Measurements from ENCODE around the gene INPP4B. TPM values are rescaled to one million over a fixed set of nuclear protein-coding genes. Genes with fewer than 3 reads are reported as not detected.

The INPP4B gene
- total RNA-seq, 1 experiment from 2014 or later: 53.7 TPM

GRCh38 chr4:142393127-142393526, 453.0 kb downstream of the INPP4B start:
- no peak overlapping the region for H3K27ac ChIP-seq
- peaks cover 3% of the 10 kb centered on the region; the same call in 1 of the 2 replicates for H3K9me3 ChIP-seq (ENCODE audit: insufficient read depth, low read depth)
- no peak overlapping the region for H3K4me3 ChIP-seq
- no peak for DNase-seq
- H3K27me3 ChIP-seq (ENCODE audit: insufficient read depth, low read depth): no peaks in the 10 kb centered on the region
- peaks cover 18% of the 10 kb centered on the region for H3K36me3 ChIP-seq (ENCODE audit: low read depth)
- intact Hi-C loops (cut with micrococcal nuclease; ENCODE audit: unreplicated experiment): no loop called here
- H3K4me2 ChIP-seq: no peak overlapping the region
- H2AFZ ChIP-seq: no peak overlapping the region
- BruUV-seq (replicated peaks): no TSS peak
- peaks cover 3% of the 10 kb centered on the region; the same call in 1 of the 2 replicates for H3K79me2 ChIP-seq (ENCODE audit: low read depth)
- TF ChIP-seq EZH2 (IDR thresholded peaks at IDR 0.05; ENCODE audit: low read depth): no peak
- TF ChIP-seq CTCF (conservative IDR thresholded peaks at IDR 0.05): no peak
- no peaks in the 10 kb centered on the region for H3F3A ChIP-seq (ENCODE audit: insufficient read depth, low read depth)
- POLR2A ChIA-PET (ENCODE audit: unreplicated experiment): no interaction called here
- 0 out of 2 replicates have a peak, but pooled peaks cover 5% of the 10 kb centered on the region for H3K4me1 ChIP-seq (replicated peaks; ENCODE audit: insufficient read depth)
- no peaks in the 10 kb centered on the region for H4K20me1 ChIP-seq (ENCODE audit: insufficient read depth)
- no peaks in the 10 kb centered on the region for H3K9me2 ChIP-seq (ENCODE audit: insufficient read depth)
- CTCF ChIA-PET: interaction anchor here (0.7 kb wide), 1 partner anchor 22 kb away, joined by 3 read pairs; no protein-coding TSS in a partner anchor

- Histone ChIP-seq H2AFZ (no peak overlapping the region), H3K79me2 (ENCODE audit: low read depth) (peaks cover 3% of the 10 kb centered on the region; the same call in 1 of the 2 replicates), H3K27ac (no peak overlapping the region), H3K4me3 (no peak overlapping the region), H3K4me2 (no peak overlapping the region), H3F3A (ENCODE audit: insufficient read depth, low read depth) (no peaks in the 10 kb centered on the region), H3K9me3 (ENCODE audit: insufficient read depth, low read depth) (no peaks in the 10 kb centered on the region), H4K20me1 (ENCODE audit: insufficient read depth) (no peaks in the 10 kb centered on the region), H3K36me3 (ENCODE audit: low read depth) (0 out of 2 replicates have a peak, but pooled peaks cover 4% of the 10 kb centered on the region), H3K4me1 (replicated peaks; ENCODE audit: insufficient read depth) (no peaks in the 10 kb centered on the region), H3K27me3 (ENCODE audit: insufficient read depth, low read depth) (no peaks in the 10 kb centered on the region), H3K9me2 (ENCODE audit: insufficient read depth) (no peaks in the 10 kb centered on the region)
- POLR2A ChIA-PET (ENCODE audit: unreplicated experiment): no interaction called here
- CTCF ChIA-PET: no interaction called here
- no peak for DNase-seq
- intact Hi-C loops (cut with micrococcal nuclease; ENCODE audit: unreplicated experiment): no loop called here
- BruUV-seq (replicated peaks): no TSS peak
- no peak for TF ChIP-seq EZH2 (IDR thresholded peaks at IDR 0.05; ENCODE audit: low read depth)
- TF ChIP-seq CTCF (conservative IDR thresholded peaks at IDR 0.05): no peak
Measured at GRCh38 chr4:142386856-142387255, 459.2 kb downstream of the INPP4B start.

- no TSS peak for BruUV-seq (replicated peaks)
- Histone ChIP-seq H4K20me1 (ENCODE audit: insufficient read depth) (no peaks in the 10 kb centered on the region), H3K79me2 (ENCODE audit: low read depth) (peaks cover 3% of the 10 kb centered on the region; the same call in 1 of the 2 replicates), H3F3A (ENCODE audit: insufficient read depth, low read depth) (no peaks in the 10 kb centered on the region), H3K9me3 (ENCODE audit: insufficient read depth, low read depth) (no peaks in the 10 kb centered on the region), H3K36me3 (ENCODE audit: low read depth) (0 out of 2 replicates have a peak, but pooled peaks cover 4% of the 10 kb centered on the region), H3K4me2 (no peak overlapping the region), H3K27me3 (ENCODE audit: insufficient read depth, low read depth) (no peaks in the 10 kb centered on the region), H3K4me1 (replicated peaks; ENCODE audit: insufficient read depth) (peaks cover 2% of the 10 kb centered on the region; the same call in 1 of the 2 replicates), H3K27ac (no peak overlapping the region), H3K4me3 (no peak overlapping the region), H3K9me2 (ENCODE audit: insufficient read depth) (no peaks in the 10 kb centered on the region), H2AFZ (no peak overlapping the region)
- no peak for DNase-seq
- intact Hi-C loops (cut with micrococcal nuclease; ENCODE audit: unreplicated experiment): no loop called here
- CTCF ChIA-PET: no interaction called here
- POLR2A ChIA-PET (ENCODE audit: unreplicated experiment): no interaction called here
- TF ChIP-seq CTCF (conservative IDR thresholded peaks at IDR 0.05) (no peak), EZH2 (IDR thresholded peaks at IDR 0.05; ENCODE audit: low read depth) (no peak)
Measured at GRCh38 chr4:142386449-142386848, 459.7 kb downstream of the INPP4B start.
